ENCODE results near the gene HEPHL1.

The HEPHL1 gene

GRCh38 chr11:94018721-94019120 lies 2.4 kb upstream of the HEPHL1 start:
- H3K27ac ChIP-seq (ENCODE audit: low read depth, low read length): no peak overlapping the region
- no peak overlapping the region for H3K9ac ChIP-seq (ENCODE audit: low read length in 5 of 5)
- H3K36me3 ChIP-seq (ENCODE audit: control insufficient read depth in 5 of 5, insufficient read depth in 5 of 5, low read length in 5 of 5): no peaks in the 10 kb centered on the region
- H3K27me3 ChIP-seq (ENCODE audit: control insufficient read depth in 5 of 5, insufficient read depth in 4 of 5, low read length in 5 of 5): no peaks in the 10 kb centered on the region
- H3K4me1 ChIP-seq (ENCODE audit: control insufficient read depth in 5 of 5, insufficient read depth in 5 of 5, low read length in 5 of 5): no peaks in the 10 kb centered on the region
- peaks cover 0 to 8% (median 0%) of the 10 kb centered on the region in 5 donors for H3K9me3 ChIP-seq (ENCODE audit: control insufficient read depth in 5 of 5, low read length in 5 of 5)
- H3K4me3 ChIP-seq (ENCODE audit: low read depth in 1 of 5, low read length in 5 of 5): no peak overlapping the region

- no peaks in the 10 kb centered on the region for H3K27me3 ChIP-seq (ENCODE audit: control insufficient read depth in 5 of 5, insufficient read depth in 4 of 5, low read length in 5 of 5)
Measured at GRCh38 chr11:94023856-94024255, 2.7 kb downstream of the HEPHL1 start.

GRCh38 chr11:94024547-94024946 lies 3.4 kb downstream of the HEPHL1 start:
- Histone ChIP-seq H3K4me1 (ENCODE audit: control insufficient read depth in 5 of 5, insufficient read depth in 5 of 5, low read length in 5 of 5) (no peaks in the 10 kb centered on the region), H3K36me3 (ENCODE audit: control insufficient read depth in 5 of 5, insufficient read depth in 5 of 5, low read length in 5 of 5) (no peaks in the 10 kb centered on the region), H3K4me3 (ENCODE audit: low read depth in 1 of 5, low read length in 5 of 5) (no peak overlapping the region), H3K27me3 (ENCODE audit: control insufficient read depth in 5 of 5, insufficient read depth in 4 of 5, low read length in 5 of 5) (no peaks in the 10 kb centered on the region), H3K9ac (ENCODE audit: low read length in 5 of 5) (no peak overlapping the region), H3K27ac (ENCODE audit: low read depth, low read length) (no peak overlapping the region), H3K9me3 (ENCODE audit: control insufficient read depth in 5 of 5, low read length in 5 of 5) (peaks cover 0 to 16% (median 10%) of the 10 kb centered on the region in 5 donors)

More at GRCh38 chr11:94023856-94024255, 2.7 kb downstream of the HEPHL1 start:
- no peak overlapping the region for H3K9ac ChIP-seq (ENCODE audit: low read length in 5 of 5)
- H3K4me1 ChIP-seq (ENCODE audit: control insufficient read depth in 5 of 5, insufficient read depth in 5 of 5, low read length in 5 of 5): no peaks in the 10 kb centered on the region
- H3K4me3 ChIP-seq (ENCODE audit: low read depth in 1 of 5, low read length in 5 of 5): no peak overlapping the region
- no peak overlapping the region for H3K27ac ChIP-seq (ENCODE audit: low read depth, low read length)
- no peaks in the 10 kb centered on the region for H3K36me3 ChIP-seq (ENCODE audit: control insufficient read depth in 5 of 5, insufficient read depth in 5 of 5, low read length in 5 of 5)
- H3K9me3 ChIP-seq (ENCODE audit: control insufficient read depth in 5 of 5, low read length in 5 of 5): peaks cover 0 to 16% (median 10%) of the 10 kb centered on the region in 5 donors

- no peaks in the 10 kb centered on the region for H3K27me3 ChIP-seq (ENCODE audit: control insufficient read depth in 5 of 5, insufficient read depth in 4 of 5, low read length in 5 of 5)
- H3K9ac ChIP-seq (ENCODE audit: low read length in 5 of 5): no peak overlapping the region
- H3K36me3 ChIP-seq (ENCODE audit: control insufficient read depth in 5 of 5, insufficient read depth in 5 of 5, low read length in 5 of 5): no peaks in the 10 kb centered on the region
- no peak overlapping the region for H3K4me3 ChIP-seq (ENCODE audit: low read depth in 1 of 5, low read length in 5 of 5)
- peaks cover 0 to 26% (median 10%) of the 10 kb centered on the region in 5 donors for H3K9me3 ChIP-seq (ENCODE audit: control insufficient read depth in 5 of 5, low read length in 5 of 5)
- H3K27ac ChIP-seq (ENCODE audit: low read depth, low read length): no peak overlapping the region
- no peaks in the 10 kb centered on the region for H3K4me1 ChIP-seq (ENCODE audit: control insufficient read depth in 5 of 5, insufficient read depth in 5 of 5, low read length in 5 of 5)
Measured at GRCh38 chr11:94025690-94026394, 4.7 kb downstream of the HEPHL1 start.

- Histone ChIP-seq H3K9me3 (ENCODE audit: control insufficient read depth in 5 of 5, low read length in 5 of 5) (peaks cover 0 to 26% (median 10%) of the 10 kb centered on the region in 5 donors), H3K27ac (ENCODE audit: low read depth, low read length) (no peak overlapping the region), H3K36me3 (ENCODE audit: control insufficient read depth in 5 of 5, insufficient read depth in 5 of 5, low read length in 5 of 5) (no peaks in the 10 kb centered on the region), H3K4me3 (ENCODE audit: low read depth in 1 of 5, low read length in 5 of 5) (no peak overlapping the region), H3K27me3 (ENCODE audit: control insufficient read depth in 5 of 5, insufficient read depth in 4 of 5, low read length in 5 of 5) (no peaks in the 10 kb centered on the region), H3K4me1 (ENCODE audit: control insufficient read depth in 5 of 5, insufficient read depth in 5 of 5, low read length in 5 of 5) (no peaks in the 10 kb centered on the region), H3K9ac (ENCODE audit: low read length in 5 of 5) (no peak overlapping the region)
Measured at GRCh38 chr11:94027210-94027609, 6.1 kb downstream of the HEPHL1 start.

- no peak overlapping the region for H3K4me3 ChIP-seq (ENCODE audit: low read depth in 1 of 5, low read length in 5 of 5)
- peaks cover 0 to 26% (median 10%) of the 10 kb centered on the region in 5 donors for H3K9me3 ChIP-seq (ENCODE audit: control insufficient read depth in 5 of 5, low read length in 5 of 5)
- H3K36me3 ChIP-seq (ENCODE audit: control insufficient read depth in 5 of 5, insufficient read depth in 5 of 5, low read length in 5 of 5): no peaks in the 10 kb centered on the region
- no peak overlapping the region for H3K27ac ChIP-seq (ENCODE audit: low read depth, low read length)
- no peak overlapping the region for H3K9ac ChIP-seq (ENCODE audit: low read length in 5 of 5)
- no peaks in the 10 kb centered on the region for H3K27me3 ChIP-seq (ENCODE audit: control insufficient read depth in 5 of 5, insufficient read depth in 4 of 5, low read length in 5 of 5)
- H3K4me1 ChIP-seq (ENCODE audit: control insufficient read depth in 5 of 5, insufficient read depth in 5 of 5, low read length in 5 of 5): no peaks in the 10 kb centered on the region
Measured at GRCh38 chr11:94028436-94028835, 7.3 kb downstream of the HEPHL1 start.

GRCh38 chr11:94030059-94030458 lies 8.9 kb downstream of the HEPHL1 start:
- Histone ChIP-seq H3K9ac (ENCODE audit: low read length in 5 of 5) (no peak overlapping the region), H3K4me1 (ENCODE audit: control insufficient read depth in 5 of 5, insufficient read depth in 5 of 5, low read length in 5 of 5) (no peaks in the 10 kb centered on the region), H3K4me3 (ENCODE audit: low read depth in 1 of 5, low read length in 5 of 5) (no peak overlapping the region), H3K9me3 (ENCODE audit: control insufficient read depth in 5 of 5, low read length in 5 of 5) (peaks cover 0 to 26% (median 10%) of the 10 kb centered on the region in 5 donors), H3K36me3 (ENCODE audit: control insufficient read depth in 5 of 5, insufficient read depth in 5 of 5, low read length in 5 of 5) (no peaks in the 10 kb centered on the region), H3K27me3 (ENCODE audit: control insufficient read depth in 5 of 5, insufficient read depth in 4 of 5, low read length in 5 of 5) (no peaks in the 10 kb centered on the region), H3K27ac (ENCODE audit: low read depth, low read length) (no peak overlapping the region)

GRCh38 chr11:94031625-94032024 lies 10.5 kb downstream of the HEPHL1 start:
- Histone ChIP-seq H3K4me1 (ENCODE audit: control insufficient read depth in 5 of 5, insufficient read depth in 5 of 5, low read length in 5 of 5) (no peaks in the 10 kb centered on the region), H3K9ac (ENCODE audit: low read length in 5 of 5) (no peak overlapping the region), H3K36me3 (ENCODE audit: control insufficient read depth in 5 of 5, insufficient read depth in 5 of 5, low read length in 5 of 5) (no peaks in the 10 kb centered on the region), H3K27me3 (ENCODE audit: control insufficient read depth in 5 of 5, insufficient read depth in 4 of 5, low read length in 5 of 5) (no peaks in the 10 kb centered on the region), H3K9me3 (ENCODE audit: control insufficient read depth in 5 of 5, low read length in 5 of 5) (peaks cover 0 to 18% (median 8%) of the 10 kb centered on the region in 5 donors), H3K4me3 (ENCODE audit: low read depth in 1 of 5, low read length in 5 of 5) (no peak overlapping the region), H3K27ac (ENCODE audit: low read depth, low read length) (no peak overlapping the region)

- Histone ChIP-seq H3K27ac (ENCODE audit: low read depth, low read length) (no peak overlapping the region), H3K9ac (ENCODE audit: low read length in 5 of 5) (no peak overlapping the region), H3K36me3 (ENCODE audit: control insufficient read depth in 5 of 5, insufficient read depth in 5 of 5, low read length in 5 of 5) (no peaks in the 10 kb centered on the region), H3K27me3 (ENCODE audit: control insufficient read depth in 5 of 5, insufficient read depth in 4 of 5, low read length in 5 of 5) (no peaks in the 10 kb centered on the region), H3K9me3 (ENCODE audit: control insufficient read depth in 5 of 5, low read length in 5 of 5) (peaks cover 0 to 14% (median 5%) of the 10 kb centered on the region in 5 donors), H3K4me1 (ENCODE audit: control insufficient read depth in 5 of 5, insufficient read depth in 5 of 5, low read length in 5 of 5) (no peaks in the 10 kb centered on the region), H3K4me3 (ENCODE audit: low read depth in 1 of 5, low read length in 5 of 5) (no peak overlapping the region)
Measured at GRCh38 chr11:94032066-94032465, 10.9 kb downstream of the HEPHL1 start.

GRCh38 chr11:94032725-94033124 lies 11.6 kb downstream of the HEPHL1 start:
- Histone ChIP-seq H3K9me3 (ENCODE audit: control insufficient read depth in 5 of 5, low read length in 5 of 5) (peaks cover 0 to 10% (median 3%) of the 10 kb centered on the region in 5 donors), H3K27me3 (ENCODE audit: control insufficient read depth in 5 of 5, insufficient read depth in 4 of 5, low read length in 5 of 5) (no peaks in the 10 kb centered on the region), H3K36me3 (ENCODE audit: control insufficient read depth in 5 of 5, insufficient read depth in 5 of 5, low read length in 5 of 5) (no peaks in the 10 kb centered on the region), H3K9ac (ENCODE audit: low read length in 5 of 5) (no peak overlapping the region), H3K27ac (ENCODE audit: low read depth, low read length) (no peak overlapping the region), H3K4me1 (ENCODE audit: control insufficient read depth in 5 of 5, insufficient read depth in 5 of 5, low read length in 5 of 5) (no peaks in the 10 kb centered on the region), H3K4me3 (ENCODE audit: low read depth in 1 of 5, low read length in 5 of 5) (no peak overlapping the region)
